ENCODE results near the gene FXYD6.

Gene FXYD6

DNA sequence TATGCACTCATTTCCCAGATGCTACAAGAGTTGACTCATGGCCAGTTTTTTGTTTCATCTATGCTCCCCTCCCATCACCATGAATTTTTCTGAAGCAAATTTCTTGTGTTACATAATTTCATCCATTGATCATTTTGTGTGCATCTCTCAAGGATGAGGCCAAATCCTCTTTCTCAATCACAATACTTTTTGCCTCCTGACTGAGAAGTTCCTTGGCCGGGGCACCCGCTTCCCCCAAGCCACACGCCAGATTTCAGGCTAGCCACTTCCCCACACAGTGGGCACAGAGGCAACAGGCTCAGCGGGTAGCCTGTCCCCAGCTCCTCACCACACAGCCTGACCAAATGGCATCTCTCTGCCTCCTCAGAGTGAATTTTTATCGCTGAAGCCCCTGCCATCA lies 69.6 kb downstream of the FXYD6 start:
- H3K27ac ChIP-seq = no peak overlapping the region
- TF ChIP-seq, protein P1, sequence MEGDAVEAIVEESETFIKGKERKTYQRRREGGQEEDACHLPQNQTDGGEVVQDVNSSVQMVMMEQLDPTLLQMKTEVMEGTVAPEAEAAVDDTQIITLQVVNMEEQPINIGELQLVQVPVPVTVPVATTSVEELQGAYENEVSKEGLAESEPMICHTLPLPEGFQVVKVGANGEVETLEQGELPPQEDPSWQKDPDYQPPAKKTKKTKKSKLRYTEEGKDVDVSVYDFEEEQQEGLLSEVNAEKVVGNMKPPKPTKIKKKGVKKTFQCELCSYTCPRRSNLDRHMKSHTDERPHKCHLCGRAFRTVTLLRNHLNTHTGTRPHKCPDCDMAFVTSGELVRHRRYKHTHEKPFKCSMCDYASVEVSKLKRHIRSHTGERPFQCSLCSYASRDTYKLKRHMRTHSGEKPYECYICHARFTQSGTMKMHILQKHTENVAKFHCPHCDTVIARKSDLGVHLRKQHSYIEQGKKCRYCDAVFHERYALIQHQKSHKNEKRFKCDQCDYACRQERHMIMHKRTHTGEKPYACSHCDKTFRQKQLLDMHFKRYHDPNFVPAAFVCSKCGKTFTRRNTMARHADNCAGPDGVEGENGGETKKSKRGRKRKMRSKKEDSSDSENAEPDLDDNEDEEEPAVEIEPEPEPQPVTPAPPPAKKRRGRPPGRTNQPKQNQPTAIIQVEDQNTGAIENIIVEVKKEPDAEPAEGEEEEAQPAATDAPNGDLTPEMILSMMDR (conservative IDR thresholded peaks at IDR 0.05) = no peak

DNA sequence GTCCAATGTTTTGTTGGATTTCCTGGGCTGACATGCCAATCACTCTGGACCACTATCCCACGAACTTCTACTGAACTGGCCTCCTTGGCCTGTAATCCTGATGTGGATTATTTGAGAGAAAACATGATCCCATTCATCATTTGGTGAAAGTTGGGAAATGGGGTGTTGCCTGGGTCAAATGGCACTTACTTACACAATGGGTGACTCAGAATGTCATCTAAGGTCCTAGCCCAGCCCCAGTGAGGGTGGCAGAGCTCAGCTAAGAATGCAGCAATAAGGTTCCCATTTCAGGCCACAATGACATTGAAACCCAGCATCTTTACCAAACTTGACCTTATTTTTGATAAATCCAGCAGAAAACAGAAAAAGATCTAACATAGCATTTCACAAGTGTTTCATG lies 71.4 kb downstream of the FXYD6 start:
- TF ChIP-seq, protein P1 (conservative IDR thresholded peaks at IDR 0.05) = no peak

DNA sequence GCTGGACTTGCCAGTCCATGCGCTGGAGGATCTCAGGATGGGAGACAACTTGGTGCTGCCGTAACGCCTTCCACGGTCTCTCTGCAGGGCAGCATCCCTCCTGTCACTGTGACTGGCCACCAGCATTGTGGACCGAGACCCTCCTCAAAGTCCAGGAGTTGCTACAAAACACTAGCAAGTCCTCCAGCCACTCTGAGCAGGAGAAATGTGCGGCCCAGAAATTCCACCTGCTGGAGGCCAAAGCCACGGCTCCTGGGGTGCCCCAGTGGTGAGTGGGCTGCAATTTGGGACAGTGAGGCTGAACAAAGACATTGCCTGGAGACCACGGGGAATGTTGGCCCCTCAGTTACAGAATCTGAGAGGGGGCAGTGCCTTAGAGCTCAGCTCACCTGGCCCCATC lies 72.6 kb downstream of the FXYD6 start:
- H3K27ac ChIP-seq = no peak overlapping the region
- TF ChIP-seq, protein P1 (conservative IDR thresholded peaks at IDR 0.05) = no peak

More for the DNA sequence above, 71.4 kb downstream of the FXYD6 start:
- no peak overlapping the region for H3K27ac ChIP-seq

DNA sequence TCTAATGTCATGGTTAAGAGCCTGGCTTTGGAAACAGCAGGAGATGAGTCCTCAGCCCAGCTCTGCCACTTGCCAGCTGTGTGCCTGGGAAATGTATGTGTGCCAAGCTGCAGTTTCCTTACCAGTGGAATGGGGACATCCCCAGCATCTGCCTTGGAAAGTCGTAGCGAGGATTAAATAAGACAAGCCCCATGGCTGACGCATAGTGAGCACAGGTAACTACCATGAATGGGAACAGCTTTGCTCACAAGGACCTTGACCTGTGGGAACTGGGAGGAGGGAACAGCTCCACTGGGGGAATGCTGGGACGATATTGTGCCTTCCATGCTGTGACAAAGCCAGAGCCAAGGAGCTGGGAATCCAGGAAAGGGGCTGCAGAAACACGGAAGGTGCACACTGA lies 76.8 kb downstream of the FXYD6 start:
- TF ChIP-seq, protein P1 (conservative IDR thresholded peaks at IDR 0.05) = no peak
- no peak overlapping the region for H3K27ac ChIP-seq

DNA sequence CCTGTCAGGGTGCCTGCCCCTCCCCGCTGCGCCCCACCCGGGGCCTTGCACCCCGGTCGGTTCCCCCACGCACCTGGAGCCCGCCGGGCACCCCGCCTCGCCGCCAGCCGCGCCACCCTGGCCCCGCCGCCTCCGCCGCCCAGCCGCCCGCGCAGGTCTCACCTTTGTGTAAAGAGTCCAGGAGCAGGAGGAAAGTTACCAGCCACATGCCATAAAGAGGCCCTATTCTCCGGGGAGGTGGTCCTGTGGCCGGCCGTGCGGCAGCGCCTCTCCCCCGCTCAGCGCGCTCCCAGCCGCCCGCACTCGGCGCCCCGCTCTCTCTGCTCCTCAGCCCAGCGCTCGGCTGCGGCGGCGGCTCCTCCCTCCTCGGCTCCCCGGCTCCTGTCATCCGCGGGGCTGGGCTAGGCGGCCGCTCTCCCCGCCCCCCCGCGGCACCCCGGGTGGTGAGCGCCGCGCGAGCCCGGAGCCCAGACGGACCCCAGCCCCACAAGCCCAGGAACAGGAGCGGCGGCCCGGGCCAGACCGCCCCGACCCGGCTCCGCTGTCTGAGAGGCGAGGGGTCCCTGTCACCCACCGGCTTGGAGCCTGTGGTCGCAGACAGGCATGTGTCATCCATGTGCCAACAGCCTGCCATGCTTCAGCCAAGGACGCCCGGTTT lies 79.5 kb downstream of the FXYD6 start, which contains the start of gene DSCAML1:
DSCAML1 (minus strand) TSS at position 345 of the 658 bp plus-strand sequence; CDS start at position 208, 137 bp downstream.
- peak within 1 kb of the TSS; percentile 23; the same call in 1 of the 2 replicates for H3K27ac ChIP-seq
- TF ChIP-seq, protein P1 (conservative IDR thresholded peaks at IDR 0.05) = no peak

DNA sequence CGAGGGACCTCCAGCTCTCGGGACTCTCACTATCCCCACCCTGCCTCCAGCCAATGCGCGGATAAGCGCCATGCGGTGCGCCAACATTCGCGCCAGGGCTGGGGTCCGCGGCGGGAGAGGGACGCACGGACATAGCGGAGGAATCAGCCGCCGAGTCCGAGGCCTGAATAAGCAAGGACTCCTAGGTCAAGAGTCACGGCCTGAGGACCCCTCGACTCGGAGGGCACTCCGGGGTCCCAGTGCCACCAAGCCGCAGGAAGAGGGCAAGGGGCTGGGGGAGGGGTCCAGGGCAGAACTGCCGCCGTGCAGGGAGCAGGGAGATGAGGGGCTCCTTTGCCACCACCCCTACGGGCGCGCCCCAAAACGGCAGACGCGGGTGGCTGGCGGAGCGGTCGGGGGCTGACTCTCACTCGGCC lies 80.0 kb downstream of the FXYD6 start:
- TF ChIP-seq, protein P1 (conservative IDR thresholded peaks at IDR 0.05) = no peak
- H3K27ac ChIP-seq = peak overlapping the region; percentile 23; the same call in 1 of the 2 replicates

DNA sequence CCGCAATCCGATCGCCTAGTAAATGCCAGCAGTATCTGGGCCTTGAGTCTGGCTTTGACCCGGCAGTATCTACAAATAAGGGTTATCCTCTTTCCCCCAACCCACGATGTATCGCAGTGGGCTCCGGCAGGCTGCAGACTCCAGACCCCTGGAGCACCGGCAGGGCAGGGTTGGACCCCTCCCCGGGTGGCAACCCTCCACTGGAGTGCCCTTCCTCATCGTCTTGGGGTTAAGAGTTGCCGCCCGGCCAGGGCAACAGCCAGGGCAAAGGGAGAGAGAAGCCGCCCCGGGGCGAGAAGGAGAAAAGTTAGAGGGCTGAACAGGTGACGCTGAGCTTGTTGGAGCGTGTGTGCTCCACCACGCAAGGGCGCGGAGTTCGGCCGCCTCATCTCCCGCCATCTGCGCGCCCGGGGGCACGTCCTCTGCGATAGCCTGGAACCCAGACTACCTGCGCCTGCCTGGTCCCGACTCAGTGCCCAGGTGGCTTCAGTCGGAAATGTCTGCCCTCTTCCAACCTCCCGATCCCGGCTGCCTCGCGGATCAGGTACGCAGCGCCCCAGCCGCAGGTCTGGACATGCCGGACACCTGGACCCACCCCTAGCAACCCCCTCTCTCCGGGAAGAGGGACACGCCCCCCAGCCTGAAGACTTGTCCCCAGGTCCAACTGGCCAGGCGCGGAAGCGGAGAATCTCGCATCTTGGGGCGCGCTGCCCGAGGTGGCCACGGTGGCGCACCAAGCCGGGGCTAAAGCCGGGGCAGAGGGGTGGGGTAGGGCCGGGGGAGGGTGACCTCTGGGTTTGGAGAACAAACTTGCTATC lies 80.6 kb downstream of the FXYD6 start:
- TF ChIP-seq, protein P1 (conservative IDR thresholded peaks at IDR 0.05) = no peak
- peak overlapping the region; percentile 23; the same call in 1 of the 2 replicates for H3K27ac ChIP-seq
